Measurements from ENCODE around the gene ATP8A2. TPM values are rescaled to one million over a fixed set of nuclear protein-coding genes. Genes with fewer than 3 reads are reported as not detected.

Gene ATP8A2
- total RNA-seq, result 0.22 and 0.25 TPM in 2 replicates

GRCh38 chr13:25371875-25372283 lies at the start of gene ATP8A2:
TSS of gene ATP8A2 (plus strand) at chr13:25371974. CDS start at chr13:25372213, 239 bp downstream.

GRCh38 chr13:26051657-26052311 lies 680.0 kb downstream of the ATP8A2 start, which contains the start of gene SHISA2:
TSS of gene SHISA2 (minus strand) at chr13:26052016. CDS start at chr13:26050975, 1,041 bp downstream.

Other genes starting within 250 kb of the ATP8A2 start
- gene AMER2, start 199.7 kb upstream of the ATP8A2 start, total RNA-seq, result under 0.01 TPM in 1 of 2 replicates, not detected in the other
- 30.4 and 37.1 TPM in 2 replicates for gene MTMR6, start 84.5 kb upstream of the ATP8A2 start, total RNA-seq
- 74.4 and 97.4 TPM in 2 replicates for gene NUP58, start 70.3 kb upstream of the ATP8A2 start, total RNA-seq